B cell (primary cell): ENCODE measurements around the gene SPATA20.

Experiments used
- CTCF ChIP-seq: fragments of 200-600 bp; IDR thresholded peaks from one replicate; pipeline ENCODE4 v1.8.0; 2022; ENCODE audit warnings: antibody characterized with exemption, mild to moderate bottlenecking
- EZH2 ChIP-seq: IDR thresholded peaks from 2 replicates; pipeline ENCODE4 v1.6.1; 2012; ENCODE audit warnings: borderline replicate concordance, low read depth, mild to moderate bottlenecking, moderate library complexity, low read length; ENCODE audit not compliant: insufficient read depth, poor library complexity, severe bottlenecking

GRCh38 chr17:50558091-50558490 lies 11.1 kb downstream of the SPATA20 start:
- TF ChIP-seq CTCF (no peak), EZH2 (no peak)
